SU-DHL-6 (cell line): ENCODE measurements around the gene GABBR2.

Source experiments
- H2AFZ ChIP-seq: fragments of 200-600 bp; sonication (generic); 2 replicates; pipeline ENCODE4 v1.6.1; 2014; ENCODE audit warnings: low read depth, mild to moderate bottlenecking, moderate library complexity, mixed read lengths, antibody characterized with exemption, low read length; ENCODE audit not compliant: severe bottlenecking
- H3F3A ChIP-seq: fragments of 200-600 bp; shearing (Covaris generic); 2 replicates; pipeline ENCODE4 v1.6.0; 2016; ENCODE audit warnings: antibody characterized with exemption, mild to moderate bottlenecking; ENCODE audit not compliant: insufficient read depth
- H3K27ac ChIP-seq: fragments of 200-600 bp; sonication (generic); 2 replicates; pipeline ENCODE4 v1.5.1; 2016; ENCODE audit warnings: low read depth, mild to moderate bottlenecking, low read length, moderate library complexity, mixed read lengths
- H3K27me3 ChIP-seq: fragments of 200-600 bp; sonication (generic), shearing (Covaris generic); 2 replicates; pipeline ENCODE4 v1.6.0; 2014; ENCODE audit warnings: mild to moderate bottlenecking, low read length
- H3K36me3 ChIP-seq: fragments of 200-600 bp; sonication (generic); 2 replicates; pipeline ENCODE4 v1.6.1; 2014; ENCODE audit warnings: mild to moderate bottlenecking, low read length, mixed read lengths
- H3K4me2 ChIP-seq: fragments of 300-600, 200-600 bp; shearing (Covaris generic), sonication (generic); 2 replicates; pipeline ENCODE4 v1.6.0; 2014; ENCODE audit warnings: low read length, low read depth, mild to moderate bottlenecking; ENCODE audit not compliant: poor library complexity, severe bottlenecking
- H3K4me3 ChIP-seq: fragments of 200-600 bp; sonication (generic); 2 replicates; pipeline ENCODE4 v1.5.1; 2014; ENCODE audit warnings: antibody characterized with exemption, low read length, mild to moderate bottlenecking, mixed read lengths; ENCODE audit not compliant: insufficient read depth, poor library complexity, severe bottlenecking
- H3K79me2 ChIP-seq: fragments of 200-600 bp; sonication (generic); 2 replicates; pipeline ENCODE4 v1.6.1; 2014; ENCODE audit warnings: mild to moderate bottlenecking, low read length, moderate library complexity; ENCODE audit not compliant: insufficient read depth
- H3K9ac ChIP-seq: fragments of 200-600 bp; sonication (generic); 2 replicates; pipeline ENCODE4 v1.7.0; 2014; ENCODE audit warnings: mild to moderate bottlenecking, low read length
- H3K9me2 ChIP-seq: fragments of 200-600 bp; sonication (generic); replicated peaks from 2 replicates; pipeline ENCODE4 v1.6.1; 2014; ENCODE audit warnings: low read length; ENCODE audit not compliant: insufficient read depth
- H3K9me3 ChIP-seq: fragments of 200-600 bp; sonication (generic); 2 replicates; pipeline ENCODE4 v1.6.1; 2014; ENCODE audit warnings: low read length, mixed read lengths; ENCODE audit not compliant: insufficient read depth
- H4K20me1 ChIP-seq: fragments of 200-600 bp; sonication (generic); 2 replicates; pipeline ENCODE4 v1.6.1; 2014; ENCODE audit warnings: low read depth, mild to moderate bottlenecking, antibody characterized with exemption, low read length, moderate library complexity, mixed read lengths
- EZH2phosphoT487 ChIP-seq: fragments of 200-600 bp; sonication (generic), shearing (Covaris generic); conservative IDR thresholded peaks from 2 replicates; pipeline ENCODE4 v1.6.1; 2018; ENCODE audit warnings: mild to moderate bottlenecking, antibody characterized with exemption, low read length, moderate library complexity, mixed read lengths
- TF ChIP-seq, protein P1 (sequence below): fragments of 200-600 bp; sonication (generic); IDR thresholded peaks from one replicate; pipeline ENCODE4 v1.5.1; 2017; ENCODE audit warnings: antibody characterized with exemption, mild to moderate bottlenecking, low read length, moderate library complexity; ENCODE audit not compliant: insufficient read depth, poor library complexity, severe bottlenecking

The GABBR2 gene

DNA sequence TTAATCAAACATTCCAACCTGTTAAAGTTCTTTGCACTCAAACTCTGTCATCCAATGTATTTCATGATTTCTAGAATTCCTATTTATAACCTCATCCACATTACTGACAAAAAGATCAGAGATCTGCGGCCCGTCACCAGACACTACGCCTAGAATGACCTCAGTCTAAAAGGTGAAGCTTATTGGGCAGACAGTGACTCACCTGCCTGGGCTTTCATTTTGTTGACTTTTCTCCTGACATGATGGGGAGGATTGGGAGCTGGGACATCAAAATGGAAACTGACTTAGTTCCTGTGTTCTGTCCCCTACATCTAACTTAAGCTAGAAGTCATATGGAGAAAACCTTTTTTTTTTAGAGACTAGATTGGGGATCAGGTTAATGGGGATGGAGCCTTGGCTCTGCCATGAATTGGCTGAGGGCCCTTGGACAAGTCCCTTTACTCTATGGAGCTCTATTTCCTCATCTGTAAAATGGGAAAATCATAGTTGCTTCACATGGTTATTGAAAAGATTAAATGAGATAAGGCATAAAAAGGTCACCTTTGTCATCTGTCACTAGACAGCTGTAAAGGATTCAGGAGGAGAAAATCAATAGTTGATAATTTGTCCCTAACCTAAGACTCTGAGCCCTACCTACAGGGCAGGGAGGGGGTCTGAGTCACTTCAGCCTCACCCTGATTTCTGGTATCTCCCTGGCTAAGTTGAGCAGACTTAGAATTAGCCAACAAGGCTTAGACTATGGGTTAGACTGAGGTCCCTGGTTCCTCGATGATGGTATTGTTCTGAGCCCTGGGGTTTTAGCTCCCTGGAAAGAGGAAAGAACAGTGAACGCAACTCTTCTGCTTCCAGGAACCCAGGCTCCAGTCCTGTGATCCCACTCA lies 228.5 kb downstream of the GABBR2 start:
- Histone ChIP-seq H3F3A (no peaks in the 10 kb centered on the region), H3K36me3 (no peaks in the 10 kb centered on the region), H2AFZ (no peak overlapping the region), H3K27ac (no peak overlapping the region), H3K9me2 (no peaks in the 10 kb centered on the region), H3K9me3 (no peaks in the 10 kb centered on the region), H4K20me1 (no peaks in the 10 kb centered on the region), H3K4me2 (no peak overlapping the region), H3K9ac (no peak overlapping the region), H3K4me3 (no peak overlapping the region), H3K79me2 (no peaks in the 10 kb centered on the region), H3K27me3 (no peaks in the 10 kb centered on the region)
- no peak for TF ChIP-seq EZH2phosphoT487
- TF ChIP-seq, protein P1, sequence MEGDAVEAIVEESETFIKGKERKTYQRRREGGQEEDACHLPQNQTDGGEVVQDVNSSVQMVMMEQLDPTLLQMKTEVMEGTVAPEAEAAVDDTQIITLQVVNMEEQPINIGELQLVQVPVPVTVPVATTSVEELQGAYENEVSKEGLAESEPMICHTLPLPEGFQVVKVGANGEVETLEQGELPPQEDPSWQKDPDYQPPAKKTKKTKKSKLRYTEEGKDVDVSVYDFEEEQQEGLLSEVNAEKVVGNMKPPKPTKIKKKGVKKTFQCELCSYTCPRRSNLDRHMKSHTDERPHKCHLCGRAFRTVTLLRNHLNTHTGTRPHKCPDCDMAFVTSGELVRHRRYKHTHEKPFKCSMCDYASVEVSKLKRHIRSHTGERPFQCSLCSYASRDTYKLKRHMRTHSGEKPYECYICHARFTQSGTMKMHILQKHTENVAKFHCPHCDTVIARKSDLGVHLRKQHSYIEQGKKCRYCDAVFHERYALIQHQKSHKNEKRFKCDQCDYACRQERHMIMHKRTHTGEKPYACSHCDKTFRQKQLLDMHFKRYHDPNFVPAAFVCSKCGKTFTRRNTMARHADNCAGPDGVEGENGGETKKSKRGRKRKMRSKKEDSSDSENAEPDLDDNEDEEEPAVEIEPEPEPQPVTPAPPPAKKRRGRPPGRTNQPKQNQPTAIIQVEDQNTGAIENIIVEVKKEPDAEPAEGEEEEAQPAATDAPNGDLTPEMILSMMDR: no peak

DNA sequence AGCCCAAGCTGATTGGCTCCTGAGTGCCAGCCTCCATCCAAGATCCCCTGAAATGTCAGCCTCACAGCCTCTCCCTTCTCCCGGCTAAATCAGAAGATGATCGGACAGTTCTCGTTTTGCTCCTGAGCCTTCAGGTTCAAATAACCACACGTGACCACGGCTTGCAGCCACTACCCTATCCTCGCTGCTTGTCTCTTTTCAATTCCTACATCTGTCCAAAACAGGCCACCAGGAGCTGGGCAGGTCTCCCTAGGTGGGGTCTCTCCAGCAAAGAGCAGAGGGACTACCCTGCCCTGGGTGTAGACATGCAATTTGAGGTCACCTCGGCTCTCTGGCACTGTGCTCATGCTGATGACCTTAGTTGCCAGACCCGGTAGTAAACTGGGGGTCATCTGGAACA lies 229.3 kb downstream of the GABBR2 start:
- H3K27me3 ChIP-seq: no peaks in the 10 kb centered on the region

DNA sequence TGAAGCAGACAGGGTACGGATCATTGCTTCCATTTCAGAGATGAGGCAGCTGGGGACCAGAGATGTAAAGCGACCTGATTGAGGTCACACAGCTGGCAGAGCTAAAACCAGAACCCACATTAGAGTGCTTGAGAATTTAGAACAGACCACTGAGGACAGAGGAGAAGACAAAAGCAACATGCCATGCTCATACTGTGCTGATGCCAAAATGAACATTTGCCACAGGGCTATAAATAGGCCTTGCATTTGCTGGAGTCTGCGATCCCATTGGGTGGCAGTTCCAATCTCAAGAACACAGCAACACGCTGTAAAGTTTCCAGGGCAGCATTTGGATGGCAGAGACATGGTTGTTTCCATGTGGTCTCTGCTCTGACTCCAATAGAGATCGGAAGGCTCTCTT lies 230.9 kb downstream of the GABBR2 start:
- no peak overlapping the region for H3K4me2 ChIP-seq
- TF ChIP-seq, protein P1: no peak
- no peak for TF ChIP-seq EZH2phosphoT487

More for the DNA sequence above, 229.3 kb downstream of the GABBR2 start:
- H3K27ac ChIP-seq: no peak overlapping the region
- no peaks in the 10 kb centered on the region for H3K79me2 ChIP-seq
- H3F3A ChIP-seq: no peaks in the 10 kb centered on the region
- H3K9me2 ChIP-seq: no peaks in the 10 kb centered on the region
- no peak overlapping the region for H2AFZ ChIP-seq
- H3K9ac ChIP-seq: no peak overlapping the region
- H3K36me3 ChIP-seq: no peaks in the 10 kb centered on the region
- no peak overlapping the region for H3K4me2 ChIP-seq
- no peak overlapping the region for H3K4me3 ChIP-seq
- no peaks in the 10 kb centered on the region for H3K9me3 ChIP-seq
- no peak for TF ChIP-seq EZH2phosphoT487
- TF ChIP-seq, protein P1: no peak
- no peaks in the 10 kb centered on the region for H4K20me1 ChIP-seq

More for the DNA sequence above, 230.9 kb downstream of the GABBR2 start:
- H3K79me2 ChIP-seq: no peaks in the 10 kb centered on the region
- H2AFZ ChIP-seq: no peak overlapping the region
- H3K9ac ChIP-seq: no peak overlapping the region
- H3K27me3 ChIP-seq: no peaks in the 10 kb centered on the region
- no peaks in the 10 kb centered on the region for H3K9me3 ChIP-seq
- H3K27ac ChIP-seq: no peak overlapping the region
- H3F3A ChIP-seq: no peaks in the 10 kb centered on the region
- H3K9me2 ChIP-seq: no peaks in the 10 kb centered on the region
- no peak overlapping the region for H3K4me3 ChIP-seq
- no peaks in the 10 kb centered on the region for H4K20me1 ChIP-seq
- no peaks in the 10 kb centered on the region for H3K36me3 ChIP-seq
